Measurements from ENCODE around the gene CINP.
"Not testable (repeated sequence)": the region's sequence is repeated elsewhere in the genome, so short reads cannot be mapped to it uniquely, and the experiment has no call there.

CINP gene

DNA sequence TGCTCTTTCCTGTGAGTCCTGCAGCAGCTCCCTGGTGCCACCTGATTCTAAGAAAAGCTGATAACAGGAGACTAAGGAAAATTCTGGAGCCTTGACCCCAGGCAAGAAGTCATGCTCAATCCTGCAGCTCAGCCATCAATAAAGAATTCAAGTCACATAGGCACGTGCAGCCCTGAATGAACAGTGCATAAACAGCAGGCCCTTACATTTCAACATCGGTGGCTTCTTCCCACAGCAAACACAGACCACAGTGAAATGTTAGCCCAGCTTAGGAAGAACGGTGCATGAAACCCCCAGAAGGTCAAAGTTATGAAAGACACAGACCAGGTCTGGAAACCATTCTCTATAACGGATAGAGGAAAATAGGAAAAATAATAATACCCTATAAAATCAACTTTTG is 10.5 kb downstream of the CINP start:
- no peak for DNase-seq

DNA sequence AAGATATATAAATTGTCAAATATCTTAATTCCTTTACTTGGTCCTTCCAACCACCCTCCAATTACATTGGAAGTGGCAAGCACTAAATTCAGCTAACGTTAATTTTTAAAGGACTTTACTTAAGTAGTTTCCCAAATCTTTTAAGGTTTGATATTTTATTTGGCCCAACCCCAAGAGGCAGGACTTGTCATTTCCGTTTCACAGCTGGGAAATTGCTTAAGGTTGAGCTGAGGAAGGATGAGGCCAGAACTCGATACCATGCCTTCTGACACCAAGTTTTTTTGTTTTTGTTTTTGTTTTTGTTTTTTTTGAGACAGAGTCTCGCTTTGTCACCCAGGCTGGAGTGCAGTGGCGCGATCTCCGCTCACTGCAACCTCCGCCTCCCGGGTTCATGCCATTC is 11.1 kb downstream of the CINP start:
- not testable (repeated sequence) for DNase-seq

DNA sequence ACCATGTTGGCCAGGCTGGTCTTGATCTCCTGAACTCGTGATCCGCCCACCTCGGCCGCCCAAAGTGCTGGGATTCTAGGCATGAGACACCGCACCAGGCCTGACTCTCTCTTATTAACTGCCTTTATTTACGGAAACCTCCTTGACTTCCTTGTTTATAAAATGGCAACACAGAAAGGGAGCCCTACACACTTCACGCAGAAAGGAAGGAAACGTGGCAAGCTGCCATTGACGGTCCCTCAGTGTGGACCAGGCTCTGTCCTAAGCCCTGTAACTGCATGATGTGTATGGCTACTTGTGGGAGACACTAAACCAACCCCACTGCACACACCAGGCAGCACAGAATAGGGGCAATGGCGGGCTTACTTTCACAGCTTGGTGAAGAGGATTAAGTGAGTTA is 11.7 kb downstream of the CINP start:
- DNase-seq: no peak

DNA sequence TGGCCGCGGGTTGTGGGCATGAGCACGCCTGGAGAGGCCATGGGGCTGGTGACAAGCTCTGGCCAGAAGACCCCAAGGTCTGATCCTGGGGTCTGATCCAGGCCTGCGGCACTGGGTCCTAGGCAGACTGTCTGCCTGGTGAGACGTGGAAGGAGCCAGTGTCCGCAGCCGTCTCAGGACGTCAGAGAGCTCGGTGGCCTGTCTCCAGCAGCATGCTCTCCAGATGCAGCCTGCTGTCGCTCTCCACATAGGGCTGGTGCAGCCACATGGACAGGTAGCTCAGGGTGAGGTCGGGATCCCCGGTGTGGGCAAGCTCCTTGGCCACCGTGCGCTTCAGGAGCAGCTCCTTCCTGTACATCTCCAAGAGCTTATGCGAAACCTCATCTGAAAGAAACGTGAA is 14.3 kb downstream of the CINP start:
- no peak for DNase-seq

DNA sequence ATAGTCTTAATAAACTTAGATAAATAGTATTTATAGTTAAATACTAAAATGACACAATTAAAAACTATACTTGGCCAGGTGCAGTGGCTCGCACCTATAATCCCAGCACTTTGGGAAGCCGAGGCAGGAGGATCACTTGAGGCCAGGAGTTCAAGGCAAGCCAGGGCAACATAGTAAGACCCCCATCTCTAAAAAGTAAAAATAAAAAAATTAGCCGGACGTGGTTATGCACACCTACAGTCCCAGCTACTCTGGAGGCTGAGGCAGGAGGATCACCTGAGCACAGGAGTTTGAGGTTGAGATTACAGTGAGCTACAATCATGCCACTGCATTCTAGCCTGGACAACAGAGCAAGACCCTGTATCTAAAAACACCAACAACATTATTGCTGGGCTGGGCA is 16.0 kb downstream of the CINP start:
- no peak for DNase-seq

DNA sequence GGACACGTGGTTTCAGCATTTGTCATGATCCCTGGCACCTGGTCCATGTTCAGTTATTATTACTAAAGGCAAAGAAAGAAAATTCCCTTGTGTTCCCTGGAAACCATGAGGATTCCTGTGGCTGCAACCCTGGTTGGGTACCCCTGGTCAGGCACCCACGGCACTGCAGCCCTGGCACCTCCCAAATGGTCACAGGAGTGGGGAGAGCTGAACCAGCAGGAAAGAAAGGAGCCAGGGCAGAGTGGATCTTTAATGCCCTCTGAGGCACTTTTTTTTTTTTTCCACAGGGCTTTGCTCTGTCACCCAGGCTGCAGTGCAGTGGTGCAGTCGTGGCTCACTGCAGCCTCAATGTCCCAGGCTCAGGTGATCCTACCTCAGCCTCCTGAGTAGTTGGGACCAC is 17.5 kb downstream of the CINP start:
- DNase-seq: no peak

DNA sequence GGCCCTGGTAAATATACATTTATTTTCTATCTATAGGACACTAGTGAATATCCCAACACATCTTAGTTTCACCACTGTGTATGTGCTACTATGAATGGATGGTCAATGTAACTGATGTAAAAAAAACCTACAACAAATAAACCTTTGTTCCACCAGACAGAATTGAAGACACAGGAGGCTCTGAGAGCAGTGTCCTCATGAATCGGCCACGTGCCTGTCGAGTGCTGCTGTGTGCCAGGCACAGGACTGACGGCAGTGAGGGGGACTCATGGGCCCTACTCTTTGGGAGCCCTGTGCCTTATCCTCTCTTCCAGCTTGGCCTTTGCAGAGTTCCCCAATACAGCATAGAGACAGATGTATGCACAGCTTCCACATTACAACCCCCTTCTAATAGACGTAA is 18.2 kb downstream of the CINP start:
- DNase-seq: no peak

DNA sequence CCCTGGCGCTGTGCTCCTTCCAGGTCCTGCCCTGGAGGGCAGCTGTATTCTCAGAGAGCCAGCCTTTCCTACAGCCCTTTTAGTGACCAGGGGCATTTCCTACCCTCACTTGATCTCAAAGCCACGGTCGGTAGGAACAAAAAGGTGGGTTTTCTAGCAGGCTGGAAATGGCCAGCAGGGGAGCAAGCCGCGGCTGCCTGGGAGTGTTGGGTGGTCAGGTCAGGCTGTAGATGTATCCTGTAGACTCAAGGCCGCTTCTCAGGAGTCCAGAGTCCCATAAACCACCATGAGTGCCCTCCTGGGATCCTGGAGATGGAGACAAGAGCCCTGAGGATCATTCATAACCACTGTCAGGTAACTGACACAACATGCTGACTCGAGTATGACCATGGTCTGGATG is 18.6 kb downstream of the CINP start:
- no peak for DNase-seq

DNA sequence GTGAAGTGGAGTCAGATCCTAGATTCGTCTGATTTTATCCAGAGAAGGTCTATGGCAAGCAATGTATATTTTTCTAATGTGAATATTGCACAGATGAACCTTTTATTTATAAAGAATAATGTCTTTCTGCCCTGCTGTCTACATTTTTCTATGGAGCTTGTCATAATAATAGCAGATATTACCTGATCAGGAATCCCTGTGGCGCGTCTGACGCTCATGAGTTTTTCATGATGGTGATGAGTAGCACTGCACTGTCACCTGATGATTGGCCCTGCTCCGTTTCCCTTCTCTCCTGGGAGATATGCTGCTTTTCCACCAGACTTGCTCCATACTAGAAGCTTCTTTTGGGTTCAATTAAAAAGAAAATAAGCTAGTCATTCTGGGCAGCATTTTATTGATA is 20.5 kb downstream of the CINP start:
- no peak for DNase-seq

DNA sequence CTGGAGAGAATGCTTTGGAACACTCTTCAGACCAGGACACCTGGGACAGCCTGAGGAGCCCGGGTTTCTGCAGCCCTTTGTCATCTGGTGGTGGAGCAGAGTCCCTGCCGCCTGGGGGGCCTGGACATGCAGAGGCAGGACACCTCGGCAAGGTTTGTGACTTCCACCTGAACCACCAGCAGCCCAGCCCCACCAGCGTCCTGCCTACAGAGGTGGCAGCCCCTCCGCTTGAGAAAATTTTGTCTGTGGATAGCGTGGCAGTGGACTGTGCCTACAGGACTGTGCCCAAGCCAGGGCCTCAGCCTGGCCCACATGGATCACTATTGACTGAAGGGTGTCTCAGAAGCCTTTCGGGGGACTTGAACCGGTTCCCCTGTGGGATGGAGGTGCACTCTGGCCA is 21.1 kb downstream of the CINP start:
- no peak for DNase-seq

DNA sequence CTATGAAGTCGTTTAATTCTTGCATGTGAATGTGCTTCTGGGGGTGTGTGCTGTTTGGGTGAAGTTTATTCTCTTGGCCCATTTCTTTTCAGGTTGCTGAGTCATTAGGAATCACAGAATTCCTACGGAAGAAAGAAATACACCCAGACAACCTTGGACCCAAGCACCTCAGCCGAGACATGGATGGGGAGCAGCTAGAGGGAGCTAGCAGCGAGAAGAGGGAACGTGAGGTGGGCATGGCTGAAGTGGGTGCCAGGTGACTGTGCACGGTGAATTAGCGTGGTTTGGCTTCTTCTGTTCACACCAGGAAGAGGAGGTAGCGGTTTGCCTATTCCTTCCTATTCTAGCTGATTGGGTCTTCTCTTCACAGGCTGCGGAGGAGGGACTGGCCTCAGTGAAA is 24.0 kb downstream of the CINP start:
- DNase-seq: no peak

DNA sequence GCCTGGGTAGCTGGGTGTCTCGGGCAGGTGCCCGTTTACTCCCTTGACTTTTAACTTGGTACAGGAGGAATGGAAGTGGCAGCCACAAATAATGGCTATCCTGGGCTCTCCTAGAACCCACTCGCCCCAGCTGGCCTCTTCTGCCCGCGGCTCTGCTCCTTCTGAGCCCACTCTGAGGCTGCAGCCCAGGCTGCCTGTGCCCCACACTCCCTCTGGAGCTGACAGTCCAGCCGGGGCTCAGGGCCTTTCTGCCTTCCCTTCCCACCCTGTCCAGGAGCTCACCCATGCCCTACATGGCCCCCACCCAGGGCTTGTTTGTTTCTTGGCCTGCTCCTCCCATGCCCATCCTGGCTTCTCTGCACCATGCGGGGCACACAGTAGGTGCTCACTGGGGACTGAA is 27.5 kb downstream of the CINP start:
- DNase-seq: no peak

DNA sequence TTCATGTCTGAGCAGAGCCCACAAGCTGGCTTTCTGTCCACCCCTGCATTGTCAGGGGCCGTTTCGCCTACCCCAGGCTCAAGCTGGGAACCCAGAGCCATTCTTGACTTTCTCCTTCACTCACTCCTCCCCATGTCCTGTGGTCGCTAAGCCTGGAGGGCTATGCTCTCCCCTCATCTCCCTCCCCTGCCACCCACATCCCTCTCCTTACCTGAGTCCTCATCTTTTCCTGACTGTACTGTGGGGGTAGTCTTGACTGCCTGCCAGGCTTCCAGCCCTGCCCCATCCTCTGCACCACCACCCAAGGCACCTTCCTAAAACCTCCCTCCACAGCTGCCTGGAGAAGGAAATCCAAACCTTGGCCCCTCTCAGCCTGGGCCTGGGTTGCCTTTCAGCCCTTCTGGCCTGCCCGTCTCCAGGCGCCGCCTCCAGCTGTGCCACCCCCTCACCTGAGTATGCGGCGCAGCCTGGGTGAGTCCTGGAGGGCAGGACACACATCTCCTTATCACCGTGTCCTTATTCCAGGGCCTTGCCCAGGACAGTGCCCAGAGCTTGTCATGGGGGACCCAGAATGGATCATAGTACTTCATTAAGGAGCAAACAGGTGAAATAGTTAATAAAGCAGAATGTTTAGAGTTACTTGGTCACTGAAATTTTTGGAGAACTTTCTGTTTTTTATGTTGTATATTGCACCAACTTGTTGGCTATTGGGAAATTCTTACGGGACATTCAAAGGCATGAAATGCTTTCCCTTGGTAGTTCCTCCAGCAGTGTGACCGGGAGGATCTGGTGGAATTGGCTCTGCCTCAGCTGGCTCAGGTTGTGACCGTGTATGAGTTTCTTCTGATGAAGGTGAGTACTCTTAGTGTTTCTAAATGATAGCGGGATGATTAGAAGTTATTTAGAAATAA is 28.6 kb downstream of the CINP start:
- DNase-seq: no peak

DNA sequence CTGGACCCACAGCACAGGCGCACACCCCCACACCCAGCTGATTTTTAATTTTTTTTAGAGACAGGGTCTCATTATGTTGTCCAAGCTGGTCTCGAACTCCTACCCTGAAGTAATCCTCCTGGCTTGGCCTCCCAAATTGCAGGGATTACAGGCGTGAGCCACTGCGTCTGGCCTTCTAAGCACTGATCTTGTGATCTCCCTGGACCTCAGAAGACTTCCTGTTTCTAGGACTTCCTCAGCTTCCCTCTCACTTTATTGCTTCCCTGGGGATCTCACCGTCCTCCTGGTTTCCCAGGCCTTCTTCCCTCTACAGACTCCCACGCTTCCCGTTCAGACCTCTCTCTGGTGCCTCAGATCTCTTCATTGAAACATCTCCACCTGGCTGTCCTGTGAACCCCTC is 29.3 kb downstream of the CINP start:
- DNase-seq: no peak

DNA sequence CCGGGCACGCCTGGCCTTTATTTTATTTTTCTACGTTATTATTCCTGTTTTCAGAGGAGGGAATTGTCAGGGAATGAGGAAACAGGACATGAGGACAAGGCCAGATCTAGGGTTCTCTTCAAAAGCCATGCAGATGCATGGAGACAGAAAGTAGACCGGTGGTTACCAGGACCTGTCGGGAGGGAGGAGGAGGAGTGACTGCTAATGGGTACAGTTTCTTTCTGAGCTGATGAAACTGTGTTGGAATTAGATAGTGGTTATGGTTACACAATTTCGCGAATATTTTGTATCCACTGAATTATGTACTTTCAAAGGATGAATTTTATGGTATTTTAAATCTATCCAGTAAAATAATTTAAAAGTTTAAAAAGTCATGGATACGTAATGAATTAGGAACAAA is 31.9 kb downstream of the CINP start:
- DNase-seq: no peak

DNA sequence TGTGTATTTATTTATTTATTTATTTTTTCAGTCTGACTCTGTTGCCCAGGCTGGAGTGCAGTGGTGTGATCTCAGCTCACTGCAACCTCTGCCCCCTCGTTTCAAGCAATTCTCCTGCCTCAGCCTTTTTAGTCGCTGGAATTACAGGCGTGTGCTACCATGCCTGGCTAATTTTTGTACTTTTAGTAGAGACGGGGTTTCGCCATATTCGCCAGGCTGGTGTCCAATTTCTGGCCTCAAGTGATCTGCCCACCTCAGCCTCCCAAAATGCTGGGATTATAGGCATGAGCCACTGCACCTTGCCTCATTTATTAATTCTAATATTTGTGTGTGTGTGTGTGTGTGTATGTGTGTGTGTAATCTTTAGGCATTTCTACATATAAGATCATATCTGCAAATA is 33.3 kb downstream of the CINP start:
- not testable (repeated sequence) for DNase-seq

DNA sequence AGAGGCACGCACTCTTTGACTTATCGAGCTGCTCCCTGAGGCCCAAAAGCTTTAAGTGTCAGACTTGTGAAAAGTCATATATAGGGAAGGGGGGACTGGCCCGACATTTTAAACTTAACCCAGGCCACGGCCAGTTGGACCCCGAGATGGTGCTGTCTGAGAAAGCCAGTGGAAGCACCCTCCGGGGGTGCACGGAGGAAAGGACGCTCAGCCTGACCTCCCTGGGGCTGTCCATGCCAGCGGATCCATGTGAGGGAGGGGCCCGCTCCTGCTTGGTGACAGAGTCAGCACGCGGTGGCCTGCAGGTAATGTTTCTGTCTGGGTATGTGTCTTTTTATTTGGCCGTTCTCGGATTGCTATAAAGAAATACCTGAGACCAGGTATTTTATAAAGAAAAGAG is 36.1 kb downstream of the CINP start:
- DNase-seq: no peak

DNA sequence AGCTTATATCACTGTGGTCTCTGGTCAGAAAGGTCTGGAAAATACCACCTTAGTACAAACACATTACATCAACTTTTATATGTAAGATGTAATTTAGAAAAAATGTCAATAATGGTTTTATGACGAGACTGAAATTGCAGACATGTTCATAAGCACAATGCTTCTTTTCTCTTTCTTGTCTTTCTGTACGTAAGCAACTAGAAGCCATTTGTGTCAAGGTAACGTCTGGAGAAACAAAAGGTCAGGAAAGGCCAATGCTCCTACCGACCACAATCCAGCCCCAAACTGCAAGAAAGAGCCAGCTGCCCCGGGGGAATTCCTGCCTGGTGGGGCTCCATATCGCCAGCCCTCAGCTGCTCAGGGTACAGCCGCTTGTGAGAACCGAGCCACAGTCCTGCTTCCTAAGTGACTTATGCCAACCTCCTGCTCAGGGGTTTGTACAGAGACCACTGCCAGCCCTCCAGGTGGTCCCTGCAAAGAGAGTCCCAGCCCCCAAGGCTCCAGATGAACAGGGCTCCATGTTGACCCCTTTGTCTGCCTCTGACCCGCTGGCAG is 36.8 kb downstream of the CINP start:
- no peak for DNase-seq

DNA sequence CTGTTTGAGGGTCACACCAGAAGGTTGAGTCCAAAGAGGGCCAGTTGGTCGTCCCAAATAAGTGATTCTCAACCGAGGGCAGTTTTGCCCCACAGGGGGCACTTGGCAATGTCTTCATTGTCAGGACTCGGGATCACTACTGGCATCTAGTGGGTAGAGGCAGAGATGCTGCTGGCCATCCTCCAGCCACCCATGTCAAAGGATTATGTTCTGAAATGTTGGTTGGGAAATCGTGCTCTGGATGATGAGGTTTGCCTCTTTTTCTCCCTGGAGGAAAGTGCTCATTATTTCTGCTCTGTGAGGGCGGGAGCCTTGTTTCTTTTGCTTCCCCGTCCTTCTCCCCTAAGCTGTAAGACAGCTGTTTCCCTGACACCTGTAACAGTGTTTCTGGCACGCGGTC is 39.6 kb downstream of the CINP start:
- DNase-seq: peak; percentile 79

DNA sequence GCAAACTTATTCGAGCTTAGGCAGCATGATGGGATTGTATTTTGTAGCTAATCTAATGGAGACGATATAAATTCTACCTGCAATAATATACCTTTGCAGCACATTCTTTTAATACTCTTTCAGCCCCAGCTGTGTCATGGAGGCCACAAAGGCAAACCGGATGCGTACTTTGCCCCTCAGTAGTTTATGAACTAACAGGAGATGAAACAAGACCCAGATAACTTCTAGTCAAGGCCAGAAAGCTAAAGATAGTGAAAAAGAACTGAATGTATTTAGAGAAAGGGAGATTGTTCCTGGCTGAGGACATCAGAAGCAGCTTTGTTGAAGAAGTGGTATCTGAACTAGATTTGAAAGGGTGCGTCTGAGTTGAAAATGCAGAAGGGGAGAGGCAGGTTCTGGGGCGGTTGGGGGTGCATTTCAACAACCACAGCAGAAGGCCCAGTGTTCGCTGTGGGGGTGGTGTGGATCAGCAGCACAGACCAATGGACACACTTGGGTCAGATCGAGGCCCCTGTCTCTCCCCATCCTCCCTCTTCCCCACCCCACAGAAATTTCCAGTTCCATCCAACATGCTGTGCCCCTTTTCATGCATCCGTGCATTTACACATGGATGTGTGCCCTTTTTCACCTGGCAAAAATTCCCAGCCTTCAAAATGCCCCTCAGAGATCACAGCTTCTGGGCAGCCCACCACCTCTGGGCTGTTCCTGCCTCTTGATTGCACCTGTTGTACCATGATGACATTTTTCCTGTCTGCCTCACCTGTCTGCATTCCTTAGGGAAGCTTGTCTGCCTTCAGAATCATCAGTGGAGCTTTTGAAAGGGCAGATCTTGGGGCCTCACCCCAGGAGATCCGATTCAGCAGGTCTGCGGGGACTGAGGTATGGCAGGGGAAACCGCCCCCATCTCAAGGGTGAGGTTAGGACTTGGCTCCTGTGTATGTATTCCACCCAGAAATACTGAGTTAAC is 41.0 kb downstream of the CINP start:
- no peak for DNase-seq

DNA sequence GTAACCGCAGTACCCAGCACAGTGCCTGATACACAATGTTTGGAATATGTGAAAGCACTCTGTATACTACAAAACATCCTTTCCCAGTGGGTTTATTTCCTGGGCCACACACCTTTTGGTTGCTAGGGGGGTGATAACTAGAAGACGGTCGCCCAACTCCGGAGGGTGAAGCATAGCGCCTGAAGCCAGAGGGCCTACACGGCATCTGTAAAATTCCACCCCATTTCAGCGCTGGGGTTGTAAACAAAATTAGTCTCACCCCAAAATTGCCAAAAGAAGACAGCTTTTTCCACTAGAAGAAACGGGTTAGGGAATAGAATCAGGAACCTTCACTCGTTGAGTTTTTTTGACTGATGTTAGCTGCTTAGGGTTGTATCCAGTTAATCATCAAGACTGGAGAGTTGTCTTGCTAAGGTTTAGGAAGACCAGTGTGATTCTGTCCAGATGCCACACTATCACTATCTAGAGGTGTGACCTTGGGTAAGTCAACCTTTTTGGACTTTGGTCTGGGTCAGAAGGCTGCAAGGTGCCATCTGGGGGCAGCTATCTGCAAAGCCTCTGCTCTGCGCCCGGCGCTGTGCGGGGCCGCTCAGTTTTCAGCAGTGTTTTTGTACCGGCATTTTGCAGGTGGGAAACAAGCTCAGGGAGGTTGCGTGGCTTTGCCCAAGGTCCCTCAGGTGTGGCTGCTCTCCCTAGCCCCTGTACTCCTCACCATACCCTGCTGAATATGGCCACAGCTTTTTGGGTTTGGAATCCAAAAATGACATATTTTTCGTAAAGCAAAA is 41.8 kb downstream of the CINP start:
- no peak for DNase-seq

DNA sequence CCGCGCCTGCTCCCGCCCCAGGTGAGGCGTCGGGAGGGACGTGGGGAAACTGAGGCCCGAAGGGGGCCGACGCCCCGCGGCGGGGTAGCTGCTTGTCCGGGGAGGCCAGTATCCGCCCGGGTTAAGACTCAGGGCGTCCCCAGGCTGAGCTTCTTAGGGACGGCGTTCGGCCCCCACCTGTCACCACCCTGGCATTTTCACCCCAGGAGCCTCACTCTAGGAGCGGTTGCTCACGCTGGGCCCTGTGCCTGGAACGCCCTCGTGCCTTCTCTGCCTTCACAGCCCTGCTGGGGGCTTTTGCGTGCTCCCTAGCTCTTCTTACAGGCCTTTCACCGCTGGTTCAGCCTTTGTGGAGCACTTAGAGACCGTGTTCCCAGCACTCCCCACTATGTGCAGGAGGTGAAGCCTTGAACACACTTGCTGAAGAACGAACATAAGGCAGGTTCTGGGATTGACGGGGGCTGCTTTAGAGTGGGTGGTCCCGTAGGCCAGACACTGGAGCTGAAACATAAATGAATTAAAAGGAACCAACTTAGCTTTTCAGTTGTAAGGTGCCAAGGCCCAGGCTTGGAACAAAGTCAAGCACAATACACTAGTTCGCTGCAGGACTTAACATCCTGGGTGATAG is 42.5 kb downstream of the CINP start:
- no peak for DNase-seq

Data from 8988T (cell line).